Smooth muscle cell (in vitro differentiated cells): Measurements from ENCODE around the gene S100A4. TPM values are rescaled to one million over a fixed set of nuclear protein-coding genes. Genes with fewer than 3 reads are reported as not detected.
A peak's percentile ranks its signal among the peaks of the same experiment; 100 is the strongest.

Experiments used
- DNase-seq: peaks from one replicate; lab custom pipeline; 2025; ENCODE audit not compliant: unreplicated experiment; lab: John Stamatoyannopoulos, UW
- H2AFZ ChIP-seq: fragments of 200-600 bp; sonication (generic); 2 replicates; pipeline ENCODE4 v1.6.0; 2016; ENCODE audit warnings: antibody characterized with exemption, low read depth, mild to moderate bottlenecking
- H3F3A ChIP-seq: fragments of 200-600 bp; sonication (generic); 2 replicates; pipeline ENCODE4 v1.6.0; 2017; ENCODE audit warnings: antibody characterized with exemption, low read depth
- H3K27ac ChIP-seq: fragments of 200-600 bp; sonication (generic); 2 replicates; pipeline ENCODE4 v1.5.1; 2016; ENCODE audit warnings: low read depth, mild to moderate bottlenecking
- H3K27me3 ChIP-seq: fragments of 200-600 bp; sonication (generic); 2 replicates; pipeline ENCODE4 v1.6.1; 2016; ENCODE audit warnings: low read depth, mild to moderate bottlenecking
- H3K36me3 ChIP-seq: fragments of 200-600 bp; sonication (generic); 2 replicates; pipeline ENCODE4 v1.5.1; 2016; ENCODE audit warnings: low read depth
- H3K4me1 ChIP-seq: fragments of 200-600 bp; sonication (generic); 2 replicates; pipeline ENCODE4 v1.5.1; 2016; ENCODE audit warnings: low read depth
- H3K4me2 ChIP-seq: fragments of 200-600 bp; sonication (generic); 2 replicates; pipeline ENCODE4 v1.6.0; 2016; ENCODE audit warnings: mild to moderate bottlenecking
- H3K4me3 ChIP-seq: fragments of 200-600 bp; sonication (generic); 2 replicates; pipeline ENCODE4 v1.5.1; 2016; ENCODE audit warnings: mild to moderate bottlenecking
- H3K79me2 ChIP-seq: fragments of 200-600 bp; sonication (generic); 2 replicates; pipeline ENCODE4 v1.6.0; 2016; ENCODE audit warnings: low read depth, mild to moderate bottlenecking
- H3K9ac ChIP-seq: fragments of 200-600 bp; sonication (generic); 2 replicates; pipeline ENCODE4 v1.6.0; 2016; ENCODE audit warnings: low read depth
- H3K9me3 ChIP-seq: fragments of 200-600 bp; sonication (generic); replicated peaks from 2 replicates; pipeline ENCODE4 v1.5.1; 2016; ENCODE audit warnings: low read depth
- H4K20me1 ChIP-seq: fragments of 200-600 bp; sonication (generic); 2 replicates; pipeline ENCODE4 v1.6.0; 2016; ENCODE audit warnings: low read depth
- CTCF ChIP-seq: fragments of 200-600 bp; sonication (generic); IDR thresholded peaks from 2 replicates; pipeline ENCODE4 v1.5.1; 2017; ENCODE audit warnings: borderline replicate concordance, mild to moderate bottlenecking, antibody characterized with exemption; ENCODE audit not compliant: insufficient read depth, poor library complexity, severe bottlenecking
- WGBS: methylation state at CpG from one replicate; pipeline ENCODE4 v1.1.7; 2016; ENCODE audit warnings: low lambda C conversion rate; 5-methylcytosine and 5-hydroxymethylcytosine counted together
- polyA plus RNA-seq: library from polyadenylated mRNA; unstranded; fragments of >200 nt; fragmentation: Nextera tagmentation; extraction: Ambion mirVana; gene quantifications from 2 replicates; pipeline ENCODE4 v1.2.1, GENCODE V29; 2016
- total RNA-seq: library from RNA; depleted of rRNA; stranded (reverse); fragments of >200 nt; gene quantifications from 2 replicates; pipeline ENCODE4 v1.2.3, GENCODE V29; 2014

The S100A4 gene
- total and polyA plus RNA-seq, 2 experiments from 2014 or later, result 1,222 to 1,802 TPM

- 0% methylated on average over 7 of the region's 7 CpGs for WGBS
- no peak overlapping the region for H3K27ac ChIP-seq
- H3K9ac ChIP-seq, result no peak overlapping the region
- H3K4me2 ChIP-seq, result no peak overlapping the region
- H3K4me1 ChIP-seq, result peaks cover 7% of the 10 kb centered on the region
- no peaks in the 10 kb centered on the region for H3K79me2 ChIP-seq
- peak overlapping the region; percentile 45 for H2AFZ ChIP-seq
- H4K20me1 ChIP-seq, result no peaks in the 10 kb centered on the region
- H3K36me3 ChIP-seq, result no peaks in the 10 kb centered on the region
- DNase-seq, result peak; percentile 27
- peaks cover 7% of the 10 kb centered on the region for H3F3A ChIP-seq
- TF ChIP-seq CTCF, result peak; percentile 92
- H3K9me3 ChIP-seq, result no peaks in the 10 kb centered on the region
- no peaks in the 10 kb centered on the region for H3K27me3 ChIP-seq
- no peak overlapping the region for H3K4me3 ChIP-seq
These were observed 34.6 kb downstream of the S100A4 start for GRCh38 chr1:153510984-153511410.

- no peaks in the 10 kb centered on the region for H3K36me3 ChIP-seq
- no peaks in the 10 kb centered on the region for H3K79me2 ChIP-seq
- H3F3A ChIP-seq, result peaks cover 7% of the 10 kb centered on the region
- no peaks in the 10 kb centered on the region for H3K27me3 ChIP-seq
- no peak for DNase-seq
- 47% methylated on average over 4 of the region's 4 CpGs for WGBS
- H4K20me1 ChIP-seq, result no peaks in the 10 kb centered on the region
- peak; percentile 65 for TF ChIP-seq CTCF
- no peaks in the 10 kb centered on the region for H3K9me3 ChIP-seq
- H3K27ac ChIP-seq, result no peak overlapping the region
- H3K4me1 ChIP-seq, result peaks cover 7% of the 10 kb centered on the region
- H3K4me3 ChIP-seq, result no peak overlapping the region
- no peak overlapping the region for H2AFZ ChIP-seq
- no peak overlapping the region for H3K9ac ChIP-seq
- H3K4me2 ChIP-seq, result no peak overlapping the region
These were observed 35.8 kb downstream of the S100A4 start for GRCh38 chr1:153509729-153510354.

- no peak for TF ChIP-seq CTCF
- no peak overlapping the region for H3K4me2 ChIP-seq
- H3K4me3 ChIP-seq, result no peak overlapping the region
- H2AFZ ChIP-seq, result no peak overlapping the region
- 89% methylated on average over 3 of the region's 3 CpGs for WGBS
- peaks cover 7% of the 10 kb centered on the region for H3F3A ChIP-seq
- H3K9me3 ChIP-seq, result no peaks in the 10 kb centered on the region
- no peaks in the 10 kb centered on the region for H3K27me3 ChIP-seq
- peaks cover 7% of the 10 kb centered on the region for H3K4me1 ChIP-seq
- no peak overlapping the region for H3K27ac ChIP-seq
- no peak for DNase-seq
- no peaks in the 10 kb centered on the region for H3K36me3 ChIP-seq
- H3K79me2 ChIP-seq, result no peaks in the 10 kb centered on the region
- no peak overlapping the region for H3K9ac ChIP-seq
- no peaks in the 10 kb centered on the region for H4K20me1 ChIP-seq
These were observed 36.6 kb downstream of the S100A4 start for GRCh38 chr1:153509036-153509435.
